Measurements from ENCODE around the gene CD74.
"Not testable (repeated sequence)": the region's sequence is repeated elsewhere in the genome, so short reads cannot be mapped to it uniquely, and the experiment has no call there.

Gene CD74

DNA sequence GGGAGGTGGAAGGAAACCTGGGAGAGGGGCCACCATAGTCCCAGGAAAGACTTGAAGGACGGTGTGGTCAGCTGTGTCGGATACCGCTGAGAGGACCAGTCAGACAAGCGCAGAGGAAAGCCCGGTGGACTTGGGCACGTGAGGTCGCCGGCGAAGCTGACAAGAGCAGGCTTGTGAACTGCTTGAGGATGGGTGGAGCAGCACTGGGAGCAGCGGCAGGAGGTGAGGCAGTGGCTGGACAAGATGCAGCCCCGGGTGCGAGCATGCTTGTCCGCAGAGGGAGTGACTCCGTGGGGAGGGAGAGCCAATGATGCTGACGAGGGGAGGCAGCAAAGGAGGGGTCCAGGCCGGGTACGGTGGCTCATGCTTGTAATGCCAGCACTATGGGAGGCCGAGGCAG lies 18.3 kb upstream of the CD74 start:
- no peak overlapping the region for H3K4me3 ChIP-seq (replicated peaks; ENCODE audit: low read depth, low read length)
- no peak for DNase-seq (ENCODE audit: extremely low read depth, low read depth)
- TF ChIP-seq, protein P1, sequence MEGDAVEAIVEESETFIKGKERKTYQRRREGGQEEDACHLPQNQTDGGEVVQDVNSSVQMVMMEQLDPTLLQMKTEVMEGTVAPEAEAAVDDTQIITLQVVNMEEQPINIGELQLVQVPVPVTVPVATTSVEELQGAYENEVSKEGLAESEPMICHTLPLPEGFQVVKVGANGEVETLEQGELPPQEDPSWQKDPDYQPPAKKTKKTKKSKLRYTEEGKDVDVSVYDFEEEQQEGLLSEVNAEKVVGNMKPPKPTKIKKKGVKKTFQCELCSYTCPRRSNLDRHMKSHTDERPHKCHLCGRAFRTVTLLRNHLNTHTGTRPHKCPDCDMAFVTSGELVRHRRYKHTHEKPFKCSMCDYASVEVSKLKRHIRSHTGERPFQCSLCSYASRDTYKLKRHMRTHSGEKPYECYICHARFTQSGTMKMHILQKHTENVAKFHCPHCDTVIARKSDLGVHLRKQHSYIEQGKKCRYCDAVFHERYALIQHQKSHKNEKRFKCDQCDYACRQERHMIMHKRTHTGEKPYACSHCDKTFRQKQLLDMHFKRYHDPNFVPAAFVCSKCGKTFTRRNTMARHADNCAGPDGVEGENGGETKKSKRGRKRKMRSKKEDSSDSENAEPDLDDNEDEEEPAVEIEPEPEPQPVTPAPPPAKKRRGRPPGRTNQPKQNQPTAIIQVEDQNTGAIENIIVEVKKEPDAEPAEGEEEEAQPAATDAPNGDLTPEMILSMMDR (IDR thresholded peaks at IDR 0.05; ENCODE audit: low read depth, low read length, missing control alignments), result no peak

DNA sequence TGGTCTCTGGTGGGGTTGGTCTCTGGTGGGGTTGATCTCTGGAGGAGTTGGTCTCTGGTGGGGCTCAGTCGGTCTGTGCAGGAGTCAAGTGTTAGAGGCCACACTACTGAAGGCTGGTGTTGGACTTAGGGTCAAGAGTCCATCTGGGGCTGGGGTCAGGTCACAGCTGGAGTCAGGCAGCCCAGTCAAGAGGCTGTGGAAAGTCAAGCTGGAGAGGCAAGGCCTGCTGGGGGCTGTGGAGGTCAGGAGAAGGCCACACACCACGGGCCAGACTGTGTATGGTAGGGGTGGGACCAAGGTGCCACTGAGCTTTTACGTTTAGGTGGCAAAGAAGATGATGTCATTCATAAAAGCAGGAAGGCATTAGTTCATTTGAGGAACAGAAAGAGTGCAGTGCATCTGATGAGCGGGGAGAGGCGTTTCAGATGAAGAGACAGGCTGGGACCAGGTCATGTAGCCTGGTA lies 16.7 kb upstream of the CD74 start:
- DNase-seq (ENCODE audit: extremely low read depth, low read depth), result no peak
- TF ChIP-seq, protein P1 (IDR thresholded peaks at IDR 0.05; ENCODE audit: low read depth, low read length, missing control alignments), result no peak
- H3K4me3 ChIP-seq (replicated peaks; ENCODE audit: low read depth, low read length), result no peak overlapping the region

DNA sequence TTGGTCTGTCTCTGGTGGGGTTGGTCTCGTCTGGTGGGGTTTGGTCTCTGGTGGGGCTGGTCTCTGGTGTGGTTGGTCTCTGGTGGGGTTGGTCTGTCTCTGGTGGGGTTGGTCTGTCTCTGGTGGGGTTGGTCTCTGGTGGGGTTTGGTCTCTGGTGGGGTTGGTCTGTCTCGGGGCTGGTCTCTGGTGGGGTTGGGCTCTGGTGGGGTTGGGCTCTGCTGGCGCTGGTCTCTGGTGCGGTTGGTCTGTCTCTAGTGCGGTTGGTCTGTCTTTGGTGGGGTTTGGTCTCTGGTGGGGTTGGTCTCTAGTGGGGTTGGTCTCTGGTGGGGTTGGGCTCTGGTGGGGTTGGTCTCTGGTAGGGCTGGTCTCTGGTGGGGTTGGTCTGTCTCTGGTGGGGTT lies 16.3 kb upstream of the CD74 start:
- H3K4me3 ChIP-seq (replicated peaks; ENCODE audit: low read depth, low read length), result no peak overlapping the region
- TF ChIP-seq, protein P1 (IDR thresholded peaks at IDR 0.05; ENCODE audit: low read depth, low read length, missing control alignments), result no peak
- DNase-seq (ENCODE audit: extremely low read depth, low read depth), result no peak

DNA sequence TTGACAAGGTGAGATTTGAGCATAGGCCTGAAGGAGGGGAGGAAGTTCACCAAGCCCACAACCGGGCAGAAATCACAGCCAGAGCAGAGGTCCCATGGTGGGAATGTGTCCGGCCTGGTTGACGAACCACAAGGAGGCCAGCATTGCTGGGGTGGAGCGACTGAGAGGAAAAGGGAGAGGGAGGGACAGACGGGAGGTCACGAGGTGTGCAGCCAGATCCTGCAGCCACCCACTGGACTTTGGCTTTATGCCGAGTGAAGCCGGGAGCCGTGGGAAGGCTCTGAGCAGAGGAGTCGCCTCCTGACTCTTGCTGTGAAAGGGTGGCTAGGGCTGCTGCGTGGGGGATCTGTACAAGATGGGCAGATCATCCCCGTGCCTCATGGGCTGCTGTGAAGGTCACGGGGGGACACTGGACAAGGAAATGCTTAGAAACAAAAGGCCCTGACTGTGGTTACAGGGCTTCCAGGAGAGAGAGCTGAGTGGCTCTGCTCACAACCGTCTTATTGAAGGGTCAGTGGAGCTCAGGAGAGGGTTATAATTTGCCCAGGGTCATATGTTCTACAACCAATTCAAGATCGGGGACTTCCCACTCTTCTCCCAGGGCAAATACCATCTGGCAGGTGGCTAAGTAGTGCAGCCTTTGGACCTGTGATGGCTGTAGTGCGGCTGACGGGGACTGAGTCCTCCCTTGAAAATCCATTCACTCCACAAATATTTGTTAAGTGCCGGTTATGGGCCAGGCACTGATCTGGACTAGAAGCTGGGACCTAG lies 15.6 kb upstream of the CD74 start:
- DNase-seq (ENCODE audit: extremely low read depth, low read depth), result no peak
- TF ChIP-seq, protein P1 (IDR thresholded peaks at IDR 0.05; ENCODE audit: low read depth, low read length, missing control alignments), result no peak
- no peak overlapping the region for H3K4me3 ChIP-seq (replicated peaks; ENCODE audit: low read depth, low read length)

DNA sequence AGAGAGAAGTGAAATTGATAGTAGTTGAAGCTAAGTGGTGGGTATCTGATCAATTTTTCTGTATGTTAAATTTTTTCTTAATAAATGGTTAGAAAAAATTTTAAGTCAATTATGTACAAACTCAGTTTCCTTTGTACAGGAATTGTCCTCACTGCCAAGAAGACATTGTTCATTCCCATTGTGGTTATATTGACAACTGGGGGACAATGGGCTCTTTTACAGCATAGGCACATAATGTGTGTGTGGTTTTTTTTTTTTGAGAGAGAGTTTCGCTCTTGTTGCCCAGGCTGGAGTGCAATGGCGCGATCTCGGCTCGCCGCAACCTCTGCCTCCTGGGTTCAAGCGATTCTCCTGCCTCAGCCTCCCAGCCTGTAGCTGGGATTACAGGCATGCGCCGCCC lies 13.5 kb upstream of the CD74 start:
- not testable (repeated sequence) for DNase-seq (ENCODE audit: extremely low read depth, low read depth); H3K4me3 ChIP-seq (replicated peaks; ENCODE audit: low read depth, low read length)

DNA sequence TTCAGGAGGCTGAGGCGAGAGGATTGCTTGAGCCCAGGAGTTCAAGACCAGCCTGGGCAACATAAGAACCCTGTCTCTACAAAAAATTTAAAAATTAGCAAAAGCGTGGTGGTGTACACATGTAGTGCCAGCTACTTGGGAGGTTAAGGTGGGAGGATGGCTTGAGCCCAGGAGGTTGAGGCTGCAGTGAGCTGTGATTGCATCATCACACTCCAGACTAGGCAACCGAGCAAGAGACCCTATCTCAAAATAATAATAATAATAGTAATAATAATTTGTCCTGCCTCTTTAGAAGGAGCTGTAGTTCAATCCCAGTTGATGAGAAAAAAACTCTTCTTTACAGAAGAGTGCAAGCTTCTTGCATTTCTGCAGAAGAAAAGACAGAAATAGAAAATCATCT lies 10.0 kb upstream of the CD74 start:
- DNase-seq (ENCODE audit: extremely low read depth, low read depth), result no peak
- H3K4me3 ChIP-seq (replicated peaks; ENCODE audit: low read depth, low read length), result no peak overlapping the region
- TF ChIP-seq, protein P1 (IDR thresholded peaks at IDR 0.05; ENCODE audit: low read depth, low read length, missing control alignments), result no peak

DNA sequence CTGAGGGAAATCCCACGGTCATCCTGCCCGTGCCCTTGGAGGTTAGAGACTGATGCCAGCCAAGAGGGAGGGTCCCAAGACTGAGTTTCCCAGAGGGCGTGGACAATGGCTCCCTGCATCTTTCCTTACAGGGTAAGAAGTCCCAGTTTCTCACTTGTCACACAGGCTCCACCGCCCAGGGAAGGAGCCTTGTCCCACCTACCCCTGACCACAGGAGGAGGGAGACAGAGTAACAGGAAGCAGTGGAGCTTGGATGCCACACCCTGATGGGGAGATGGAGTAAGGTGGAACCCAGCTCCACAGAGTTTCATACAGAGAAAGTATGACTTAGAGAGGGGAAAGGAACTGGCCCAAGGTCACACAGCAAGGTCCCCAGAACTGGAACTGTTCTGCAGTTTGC lies 9.4 kb upstream of the CD74 start:
- TF ChIP-seq, protein P1 (IDR thresholded peaks at IDR 0.05; ENCODE audit: low read depth, low read length, missing control alignments), result no peak
- H3K4me3 ChIP-seq (replicated peaks; ENCODE audit: low read depth, low read length), result no peak overlapping the region
- no peak for DNase-seq (ENCODE audit: extremely low read depth, low read depth)

Measured in HFF-Myc (cell line).